HepG2 (cell line): ENCODE results near the gene MAPK10. TPM values are rescaled to one million over a fixed set of nuclear protein-coding genes. Genes with fewer than 3 reads are reported as not detected.

Experiments used
- ATAC-seq: fragments of 200-7000 bp; cut with Tn5 transposase; 3 replicates; pipeline ENCODE4 v1.9.1; 2020; ENCODE audit warnings: mild to moderate bottlenecking, moderate library complexity
- BruUV-seq: library from RNA; stranded (reverse); fragments of 400-500 nt; replicated peaks from 2 replicates; lab custom pipeline; 2021; lab: Mats Ljungman, UMichigan
- CTCF ChIA-PET: fragments of 300-600 bp; formaldehyde crosslinking; extraction: SDS; loops from one replicate; lab custom pipeline; 2021; ENCODE audit warnings: low total read pairs, inconsistent platforms, low intra/inter-chr PET ratio; lab: Yijun Ruan, JAX
- POLR2A ChIA-PET: fragments of 350-600 bp; sonication (Branson Sonifier 250); formaldehyde crosslinking; loops from one replicate; lab custom pipeline; 2020; ENCODE audit warnings: antibody characterized with exemption, inconsistent platforms; lab: Yijun Ruan, JAX
- DNase-seq: peaks from one replicate; pipeline ENCODE4 v3.0.0-alpha.2; 2015; ENCODE audit warnings: low spot score
- FAIRE-seq: peaks from 3 replicates; lab custom pipeline; 2011; peaks lifted over from hg19 to GRCh38; lab: Jason Lieb, UNC
- H2AFZ ChIP-seq: one replicate; pipeline ENCODE4 v1.6.1; 2011; ENCODE audit warnings: low read length, inconsistent platforms
- H3K27ac ChIP-seq: fragments of 300-600 bp; 3 replicates; pipeline ENCODE4 v1.8.0; 2011; ENCODE audit warnings: mixed run types, mild to moderate bottlenecking, mixed read lengths, low read length, inconsistent platforms; ENCODE audit not compliant: insufficient read depth; ENCODE audit errors: extremely low read length
- H3K27me3 ChIP-seq, 2 experiments: fragments of 200-600 bp in 1 of 2; 2 replicates in 1 of 2; 3 replicates in 1 of 2; pipeline versions ENCODE4 v1.6.0 to v1.8.0; 2011; ENCODE audit warnings: low read length in 2 of 2, mild to moderate bottlenecking in 2 of 2, moderate library complexity in 2 of 2, inconsistent platforms in 1 of 2; ENCODE audit not compliant: insufficient read depth in 2 of 2, control insufficient read depth in 1 of 2
- H3K36me3 ChIP-seq, 2 experiments: fragments of 200-600 bp in 1 of 2; replicated peaks in 1 of 2; 2 replicates in 1 of 2; 3 replicates in 1 of 2; pipeline versions ENCODE4 v1.5.1 to v1.8.0; 2011; ENCODE audit warnings: low read length in 2 of 2, inconsistent platforms in 1 of 2; ENCODE audit not compliant: insufficient read depth in 2 of 2, control insufficient read depth in 1 of 2
- H3K4me1 ChIP-seq: 2 replicates; pipeline ENCODE4 v1.5.1; 2012; ENCODE audit warnings: low read length, inconsistent platforms; ENCODE audit not compliant: insufficient read depth
- H3K4me2 ChIP-seq: 2 replicates; pipeline ENCODE4 v1.6.0; 2011; ENCODE audit warnings: low read depth, low read length, inconsistent platforms
- H3K4me3 ChIP-seq, 3 experiments: fragments of 200-600 bp in 1 of 3; sonication (generic), shearing (Covaris generic) in 1 of 3; replicated peaks in 1 of 3; 2 replicates each; pipeline ENCODE4 v1.5.1; 2011 to 2016; ENCODE audit warnings: low read length in 3 of 3, inconsistent platforms in 2 of 3, low read depth in 2 of 3, mild to moderate bottlenecking in 2 of 3, control low read depth in 1 of 3, mixed read lengths in 1 of 3; ENCODE audit not compliant: insufficient read depth in 1 of 3
- H3K79me2 ChIP-seq: one replicate; pipeline ENCODE4 v1.6.1; 2011; ENCODE audit warnings: low read length, inconsistent platforms; ENCODE audit not compliant: insufficient read depth
- H3K9ac ChIP-seq: 2 replicates; pipeline ENCODE4 v1.6.0; 2011; ENCODE audit warnings: mild to moderate bottlenecking, low read depth, low read length, inconsistent platforms; ENCODE audit not compliant: insufficient read depth
- H3K9me3 ChIP-seq: 2 replicates; pipeline ENCODE4 v1.5.1; 2012; ENCODE audit warnings: mild to moderate bottlenecking, low read length
- H4K20me1 ChIP-seq: 2 replicates; pipeline ENCODE4 v1.6.0; 2011; ENCODE audit warnings: inconsistent platforms, mild to moderate bottlenecking, low read length, moderate library complexity; ENCODE audit not compliant: insufficient read depth
- LCORL ChIP-seq, 2 experiments: fragments of 450-650 bp in 1 of 2; sonication (generic) in 1 of 2; formaldehyde crosslinking in 1 of 2; IDR thresholded peaks; 2 replicates each; pipeline versions ENCODE4 v1.5.0 to v1.6.1; 2017 to 2020; ENCODE audit warnings: antibody characterized with exemption in 1 of 2, missing genetic modification reagents in 1 of 2
- SAP130 ChIP-seq: IDR thresholded peaks from 2 replicates; pipeline ENCODE4 v1.6.1; 2016; ENCODE audit warnings: low read depth
- SKI ChIP-seq: fragments of 450-650 bp; IDR thresholded peaks from one replicate; pipeline ENCODE4 v1.6.1; 2018; ENCODE audit warnings: mild to moderate bottlenecking; ENCODE audit not compliant: partially characterized antibody
- ZC3H4 ChIP-seq: sonication (generic); formaldehyde crosslinking; IDR thresholded peaks from 2 replicates; pipeline ENCODE4 v1.4.0; 2020; ENCODE audit warnings: missing genetic modification reagents, borderline replicate concordance
- ZFP41 ChIP-seq: sonication (generic); formaldehyde crosslinking; IDR thresholded peaks from 2 replicates; pipeline ENCODE4 v1.4.0; 2020; ENCODE audit warnings: mild to moderate bottlenecking, missing genetic modification reagents, borderline replicate concordance
- ZNF253 ChIP-seq: sonication (generic); formaldehyde crosslinking; IDR thresholded peaks from 2 replicates; pipeline ENCODE4 v1.8.0; 2022; ENCODE audit warnings: mild to moderate bottlenecking, missing genetic modification reagents, borderline replicate concordance
- ZNF607 ChIP-seq: sonication (generic); formaldehyde crosslinking; IDR thresholded peaks from 2 replicates; pipeline ENCODE4 v1.5.1; 2020; ENCODE audit warnings: missing genetic modification reagents, mild to moderate bottlenecking, borderline replicate concordance
- in situ Hi-C: cut with HindIII; loops from 2 replicates; pipeline ENCODE4 v1.10.0; 2017; ENCODE audit warnings: low pct_unique_long_range_greater_than_20kb; ENCODE audit not compliant: extremely low pct_ligation_motif_present
- intact Hi-C: fragments of 100-400 bp; cut with micrococcal nuclease; formaldehyde crosslinking; loops from one replicate; pipeline ENCODE4 v1.10.0; 2022; ENCODE audit not compliant: unreplicated experiment
- polyA plus RNA-seq, 8 experiments: library from polyadenylated mRNA; depleted of rRNA in 3 of 8; stranded (reverse) in 7 of 8; unstranded in 1 of 8; fragments of >200 nt; fragmentation: Illumina TruSeq in 4 of 8; extraction: Trizol in 4 of 8; gene quantifications; 2 replicates each; pipeline versions ENCODE4 v1.2.1 to v1.2.3, GENCODE V29; 2011 to 2016; ENCODE audit warnings: low read depth in 4 of 8, missing spikeins in 1 of 8, mixed read lengths in 1 of 8; ENCODE audit not compliant: insufficient read depth in 1 of 8
- total RNA-seq, 5 experiments: library from RNA; depleted of rRNA; stranded (reverse); fragments of >200 nt; fragmentation: Illumina TruSeq; extraction: Trizol; gene quantifications; 2 replicates each; pipeline ENCODE4 v1.2.3, GENCODE V29; 2016; ENCODE audit warnings: low read depth in 1 of 5
- TF ChIP-seq, protein P1 (sequence below): sonication (generic); formaldehyde crosslinking; IDR thresholded peaks from 2 replicates; pipeline ENCODE4 v1.8.0; 2022; ENCODE audit warnings: mild to moderate bottlenecking, missing genetic modification reagents
- TF ChIP-seq, protein P2 (sequence below): sonication (generic); formaldehyde crosslinking; IDR thresholded peaks from 2 replicates; pipeline ENCODE4 v1.4.0; 2020; ENCODE audit warnings: missing genetic modification reagents, borderline replicate concordance

The MAPK10 gene
- total and polyA plus RNA-seq, 2 of the 13 experiments (the other 11 are each of a cell fraction or from before 2014, with no cell fraction given): not detected

DNA sequence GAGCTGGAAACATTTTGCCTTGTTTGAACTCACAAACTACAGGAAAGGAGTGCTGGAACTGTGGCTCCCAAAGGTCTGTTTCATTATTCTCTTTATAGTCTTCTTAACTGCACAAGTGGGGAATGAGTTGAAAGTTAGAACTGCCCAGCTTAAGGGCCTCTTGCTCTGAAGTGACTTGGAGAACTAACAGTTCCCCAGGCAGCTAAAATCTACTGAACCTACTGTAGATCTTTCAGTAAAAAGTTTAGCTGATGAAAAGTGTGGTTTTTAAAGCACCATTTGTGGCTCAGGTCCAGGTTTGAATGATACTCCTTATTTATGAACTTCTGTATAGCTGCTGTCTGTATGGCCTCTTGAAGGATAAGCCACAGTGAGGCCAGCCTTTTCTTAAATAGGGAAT lies 353.8 kb downstream of the MAPK10 start:
- Histone ChIP-seq H3K4me1 (no peaks in the 10 kb centered on the region), H3K4me2 (no peak overlapping the region), H3K27me3 (no peaks in the 10 kb centered on the region), H4K20me1 (no peaks in the 10 kb centered on the region), H3K79me2 (no peaks in the 10 kb centered on the region), H2AFZ (no peak overlapping the region), H3K4me3 (no peak overlapping the region), H3K9ac (no peak overlapping the region), H3K36me3 (no peaks in the 10 kb centered on the region), H3K9me3 (no peaks in the 10 kb centered on the region), H3K27ac (no peak overlapping the region)
- BruUV-seq: no TSS peak
- ChIA-PET CTCF (no interaction called here), POLR2A (no interaction called here)
- TF ChIP-seq, protein P1, sequence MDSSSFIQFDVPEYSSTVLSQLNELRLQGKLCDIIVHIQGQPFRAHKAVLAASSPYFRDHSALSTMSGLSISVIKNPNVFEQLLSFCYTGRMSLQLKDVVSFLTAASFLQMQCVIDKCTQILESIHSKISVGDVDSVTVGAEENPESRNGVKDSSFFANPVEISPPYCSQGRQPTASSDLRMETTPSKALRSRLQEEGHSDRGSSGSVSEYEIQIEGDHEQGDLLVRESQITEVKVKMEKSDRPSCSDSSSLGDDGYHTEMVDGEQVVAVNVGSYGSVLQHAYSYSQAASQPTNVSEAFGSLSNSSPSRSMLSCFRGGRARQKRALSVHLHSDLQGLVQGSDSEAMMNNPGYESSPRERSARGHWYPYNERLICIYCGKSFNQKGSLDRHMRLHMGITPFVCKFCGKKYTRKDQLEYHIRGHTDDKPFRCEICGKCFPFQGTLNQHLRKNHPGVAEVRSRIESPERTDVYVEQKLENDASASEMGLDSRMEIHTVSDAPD (CRISPR knock-in tag): no peak
- no peak for TF ChIP-seq ZFP41
- no peak for TF ChIP-seq LCORL (IDR thresholded peaks at IDR 0.05)
- no peak for TF ChIP-seq LCORL (CRISPR knock-in tag; IDR thresholded peaks at IDR 0.05)
- TF ChIP-seq SKI: no peak
- TF ChIP-seq, protein P2, sequence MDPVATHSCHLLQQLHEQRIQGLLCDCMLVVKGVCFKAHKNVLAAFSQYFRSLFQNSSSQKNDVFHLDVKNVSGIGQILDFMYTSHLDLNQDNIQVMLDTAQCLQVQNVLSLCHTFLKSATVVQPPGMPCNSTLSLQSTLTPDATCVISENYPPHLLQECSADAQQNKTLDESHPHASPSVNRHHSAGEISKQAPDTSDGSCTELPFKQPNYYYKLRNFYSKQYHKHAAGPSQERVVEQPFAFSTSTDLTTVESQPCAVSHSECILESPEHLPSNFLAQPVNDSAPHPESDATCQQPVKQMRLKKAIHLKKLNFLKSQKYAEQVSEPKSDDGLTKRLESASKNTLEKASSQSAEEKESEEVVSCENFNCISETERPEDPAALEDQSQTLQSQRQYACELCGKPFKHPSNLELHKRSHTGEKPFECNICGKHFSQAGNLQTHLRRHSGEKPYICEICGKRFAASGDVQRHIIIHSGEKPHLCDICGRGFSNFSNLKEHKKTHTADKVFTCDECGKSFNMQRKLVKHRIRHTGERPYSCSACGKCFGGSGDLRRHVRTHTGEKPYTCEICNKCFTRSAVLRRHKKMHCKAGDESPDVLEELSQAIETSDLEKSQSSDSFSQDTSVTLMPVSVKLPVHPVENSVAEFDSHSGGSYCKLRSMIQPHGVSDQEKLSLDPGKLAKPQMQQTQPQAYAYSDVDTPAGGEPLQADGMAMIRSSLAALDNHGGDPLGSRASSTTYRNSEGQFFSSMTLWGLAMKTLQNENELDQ: no peak
- TF ChIP-seq ZNF607 (CRISPR knock-in tag): no peak
- TF ChIP-seq ZC3H4: no peak
- no peak for TF ChIP-seq ZNF253 (CRISPR knock-in tag)
- TF ChIP-seq SAP130 (CRISPR knock-in tag): no peak
- ATAC-seq (no peak), DNase-seq (no peak), FAIRE-seq (no peak)
- in situ Hi-C loops: no loop called here
- intact Hi-C loops: no loop called here
